H9 (cell line): ENCODE data around the gene SMARCD3. TPM values are rescaled to one million over a fixed set of nuclear protein-coding genes. Genes with fewer than 3 reads are reported as not detected.

Experiments used
- DNase-seq: peaks from one replicate; pipeline ENCODE4 v3.0.0-alpha.2; 2017
- H2AFZ ChIP-seq: one replicate; pipeline ENCODE4 v1.6.1; 2013; ENCODE audit warnings: mild to moderate bottlenecking, low read length, control low read depth, moderate library complexity
- H2AK5ac ChIP-seq: 2 replicates; pipeline ENCODE4 v1.6.1; 2013; ENCODE audit warnings: low read length, control low read depth, mixed read lengths; ENCODE audit not compliant: insufficient read length
- H2BK120ac ChIP-seq: one replicate; pipeline ENCODE4 v1.6.1; 2013; ENCODE audit warnings: low read depth, mild to moderate bottlenecking, low read length, control low read depth, inconsistent platforms; ENCODE audit not compliant: poor library complexity, severe bottlenecking
- H2BK12ac ChIP-seq: 2 replicates; pipeline ENCODE4 v1.6.1; 2013; ENCODE audit warnings: low read length, control low read depth, mixed read lengths, low read depth; ENCODE audit not compliant: insufficient read length
- H2BK15ac ChIP-seq: 2 replicates; pipeline ENCODE4 v1.6.1; 2013; ENCODE audit warnings: low read depth, low read length, control low read depth
- H2BK20ac ChIP-seq: one replicate; pipeline ENCODE4 v1.6.1; 2013; ENCODE audit warnings: low read depth, mild to moderate bottlenecking, low read length, control low read depth, inconsistent platforms; ENCODE audit not compliant: poor library complexity, severe bottlenecking
- H2BK5ac ChIP-seq: 2 replicates; pipeline ENCODE4 v1.6.1; 2013; ENCODE audit warnings: low read length, control low read depth, mixed read lengths; ENCODE audit not compliant: insufficient read length
- H3K14ac ChIP-seq: 2 replicates; pipeline ENCODE4 v1.6.1; 2013; ENCODE audit warnings: low read length, control low read depth; ENCODE audit not compliant: insufficient read depth
- H3K18ac ChIP-seq: 2 replicates; pipeline ENCODE4 v1.6.1; 2013; ENCODE audit warnings: low read depth, mild to moderate bottlenecking, mixed read lengths, low read length, control low read depth; ENCODE audit not compliant: insufficient read length
- H3K23ac ChIP-seq: 2 replicates; pipeline ENCODE4 v1.6.1; 2013; ENCODE audit warnings: low read length, control low read depth, mixed read lengths, low read depth; ENCODE audit not compliant: insufficient read length
- H3K23me2 ChIP-seq: 2 replicates; pipeline ENCODE4 v1.6.1; 2013; ENCODE audit warnings: low read depth, mild to moderate bottlenecking, mixed read lengths, low read length, control low read depth; ENCODE audit not compliant: insufficient read length, poor library complexity, severe bottlenecking
- H3K27ac ChIP-seq: 2 replicates; pipeline ENCODE4 v1.5.1; 2013; ENCODE audit warnings: low read length, control low read depth, mixed read lengths, low read depth; ENCODE audit not compliant: insufficient read length
- H3K27me3 ChIP-seq: 2 replicates; pipeline ENCODE4 v1.6.1; 2013; ENCODE audit warnings: low read length, control low read depth, inconsistent platforms; ENCODE audit not compliant: insufficient read depth
- H3K4ac ChIP-seq: 2 replicates; pipeline ENCODE4 v1.6.1; 2013; ENCODE audit warnings: low read depth, mild to moderate bottlenecking, control low read depth, inconsistent platforms, low read length, moderate library complexity
- H3K4me1 ChIP-seq: 2 replicates; pipeline ENCODE4 v1.6.1; 2013; ENCODE audit warnings: low read length, control low read depth, inconsistent platforms; ENCODE audit not compliant: insufficient read depth
- H3K4me2 ChIP-seq: 2 replicates; pipeline ENCODE4 v1.6.1; 2013; ENCODE audit warnings: low read length, control low read depth, mixed read lengths; ENCODE audit not compliant: insufficient read length, insufficient read depth
- H3K56ac ChIP-seq: 2 replicates; pipeline ENCODE4 v1.6.1; 2013; ENCODE audit warnings: low read depth, mild to moderate bottlenecking, mixed read lengths, low read length, control low read depth; ENCODE audit not compliant: insufficient read length
- H3K79me1 ChIP-seq: 2 replicates; pipeline ENCODE4 v1.6.1; 2013; ENCODE audit warnings: low read depth, mild to moderate bottlenecking, moderate library complexity, low read length, control low read depth, inconsistent platforms; ENCODE audit not compliant: insufficient read depth, poor library complexity, severe bottlenecking
- H3K79me2 ChIP-seq: 2 replicates; pipeline ENCODE4 v1.6.1; 2013; ENCODE audit warnings: low read length, control low read depth, inconsistent platforms; ENCODE audit not compliant: insufficient read depth
- H3K9ac ChIP-seq: 2 replicates; pipeline ENCODE4 v1.6.1; 2013; ENCODE audit warnings: low read length, control low read depth, mixed read lengths; ENCODE audit not compliant: insufficient read length; ENCODE audit errors: extremely low read depth
- H3K9me3 ChIP-seq: one replicate; pipeline ENCODE4 v1.6.1; 2013; ENCODE audit warnings: low read depth, low read length, inconsistent platforms; ENCODE audit not compliant: control insufficient read depth
- H3T11ph ChIP-seq: one replicate; pipeline ENCODE4 v1.6.1; 2013; ENCODE audit warnings: mild to moderate bottlenecking, low read length, control low read depth, inconsistent platforms
- H4K20me1 ChIP-seq: one replicate; pipeline ENCODE4 v1.6.1; 2013; ENCODE audit not compliant: control insufficient read depth, insufficient read length, insufficient read depth
- H4K5ac ChIP-seq: 2 replicates; pipeline ENCODE4 v1.6.1; 2013; ENCODE audit warnings: low read depth, mild to moderate bottlenecking, mixed read lengths, low read length, control low read depth; ENCODE audit not compliant: insufficient read length
- H4K8ac ChIP-seq: replicated peaks from 2 replicates; pipeline ENCODE4 v1.6.1; 2013; ENCODE audit warnings: low read length, control low read depth, mixed read lengths, low read depth; ENCODE audit not compliant: insufficient read length
- H4K91ac ChIP-seq: 2 replicates; pipeline ENCODE4 v1.6.1; 2013; ENCODE audit warnings: low read depth, mild to moderate bottlenecking, moderate library complexity, mixed read lengths, low read length, control low read depth; ENCODE audit not compliant: insufficient read length
- H3K27ac Mint-ChIP-seq, 3 experiments: 2 replicates in 2 of 3; 3 replicates in 1 of 3; pipeline ENCODE4 v1.8.0; 2020 to 2021; ENCODE audit warnings: mixed read lengths in 3 of 3, mild to moderate bottlenecking in 1 of 3, moderate library complexity in 1 of 3
- H3K27me3 Mint-ChIP-seq: 2 replicates; pipeline ENCODE4 v1.8.0; 2021; ENCODE audit warnings: low read depth, mild to moderate bottlenecking, moderate library complexity, mixed read lengths
- H3K36me3 Mint-ChIP-seq, 3 experiments: 2 replicates in 2 of 3; 3 replicates in 1 of 3; pipeline ENCODE4 v1.8.0; 2020 to 2021; ENCODE audit warnings: low read depth in 3 of 3, mixed read lengths in 3 of 3; ENCODE audit not compliant: insufficient read depth in 1 of 3
- H3K4me1 Mint-ChIP-seq, 2 experiments: 2 replicates each; pipeline ENCODE4 v1.8.0; 2020; ENCODE audit warnings: mixed read lengths in 2 of 2
- H3K4me3 Mint-ChIP-seq, 2 experiments: 2 replicates in 1 of 2; 3 replicates in 1 of 2; pipeline ENCODE4 v1.8.0; 2020 to 2021; ENCODE audit warnings: mild to moderate bottlenecking in 2 of 2, mixed read lengths in 2 of 2, moderate library complexity in 1 of 2
- H3K9me3 Mint-ChIP-seq, 2 experiments: 2 replicates in 1 of 2; 3 replicates in 1 of 2; pipeline ENCODE4 v1.8.0; 2020; ENCODE audit warnings: mild to moderate bottlenecking in 2 of 2, mixed read lengths in 2 of 2, moderate library complexity in 1 of 2
- WGBS: extraction: QIAGEN DNeasy Blood & Tissue Kit; methylation state at CpG from one replicate; pipeline ENCODE4 v1.1.7; 2013; ENCODE audit warnings: missing lambda C conversion rate, low lambda C conversion rate, mixed read lengths; ENCODE audit not compliant: insufficient read length; ENCODE audit errors: extremely low coverage; 5-methylcytosine and 5-hydroxymethylcytosine counted together
- total RNA-seq: library from RNA; stranded (reverse); gene quantifications from 2 replicates; pipeline ENCODE4 v1.2.1, GENCODE V29; 2021
- TF ChIP-seq, protein P1 (sequence below): fragments of 200-600 bp; sonication (generic); conservative IDR thresholded peaks from 3 replicates; pipeline ENCODE4 v1.8.0; 2021; ENCODE audit warnings: antibody characterized with exemption, mild to moderate bottlenecking

SMARCD3 gene
- total RNA-seq, 1 experiment from 2014 or later: 5.0 TPM

- H3K9me3 Mint-ChIP-seq: no peaks in the 10 kb centered on the region
- H2BK20ac ChIP-seq: no peak overlapping the region
- no peak overlapping the region for H3K56ac ChIP-seq
- H3K27ac ChIP-seq: no peak overlapping the region
- peak overlapping the region in 1 of 3 experiments; percentile 42; a peak in 1 of 7 replicates for H3K27ac Mint-ChIP-seq
- peaks cover 20% of the 10 kb centered on the region for H3K27me3 Mint-ChIP-seq
- H3K27me3 ChIP-seq: no peaks in the 10 kb centered on the region
- no peak overlapping the region for H3K18ac ChIP-seq
- no peaks in the 10 kb centered on the region for H3K79me1 ChIP-seq
- no peak overlapping the region for H3K9ac ChIP-seq
- no peak for DNase-seq
- WGBS: no CpG with 5 or more reads among the region's 4 CpGs
- H3K14ac ChIP-seq: no peak overlapping the region
- no peak overlapping the region for H4K5ac ChIP-seq
- H4K8ac ChIP-seq: no peak overlapping the region
- H3K4me3 Mint-ChIP-seq: no peak overlapping the region
- no peak overlapping the region for H2BK5ac ChIP-seq
- H2AK5ac ChIP-seq: no peak overlapping the region
- H3K4me2 ChIP-seq: no peak overlapping the region
- H2BK12ac ChIP-seq: no peak overlapping the region
- H2BK120ac ChIP-seq: no peak overlapping the region
- no peak overlapping the region for H2AFZ ChIP-seq
- no peaks in the 10 kb centered on the region for H4K20me1 ChIP-seq
- H3K23me2 ChIP-seq: no peaks in the 10 kb centered on the region
- H3K9me3 ChIP-seq: no peaks in the 10 kb centered on the region
- H3K36me3 Mint-ChIP-seq: peaks cover 2 to 20% (median 12%) of the 10 kb centered on the region in 3 experiments; a peak in 6 of 7 replicates
- H3K4me1 ChIP-seq: no peaks in the 10 kb centered on the region
- TF ChIP-seq, protein P1, sequence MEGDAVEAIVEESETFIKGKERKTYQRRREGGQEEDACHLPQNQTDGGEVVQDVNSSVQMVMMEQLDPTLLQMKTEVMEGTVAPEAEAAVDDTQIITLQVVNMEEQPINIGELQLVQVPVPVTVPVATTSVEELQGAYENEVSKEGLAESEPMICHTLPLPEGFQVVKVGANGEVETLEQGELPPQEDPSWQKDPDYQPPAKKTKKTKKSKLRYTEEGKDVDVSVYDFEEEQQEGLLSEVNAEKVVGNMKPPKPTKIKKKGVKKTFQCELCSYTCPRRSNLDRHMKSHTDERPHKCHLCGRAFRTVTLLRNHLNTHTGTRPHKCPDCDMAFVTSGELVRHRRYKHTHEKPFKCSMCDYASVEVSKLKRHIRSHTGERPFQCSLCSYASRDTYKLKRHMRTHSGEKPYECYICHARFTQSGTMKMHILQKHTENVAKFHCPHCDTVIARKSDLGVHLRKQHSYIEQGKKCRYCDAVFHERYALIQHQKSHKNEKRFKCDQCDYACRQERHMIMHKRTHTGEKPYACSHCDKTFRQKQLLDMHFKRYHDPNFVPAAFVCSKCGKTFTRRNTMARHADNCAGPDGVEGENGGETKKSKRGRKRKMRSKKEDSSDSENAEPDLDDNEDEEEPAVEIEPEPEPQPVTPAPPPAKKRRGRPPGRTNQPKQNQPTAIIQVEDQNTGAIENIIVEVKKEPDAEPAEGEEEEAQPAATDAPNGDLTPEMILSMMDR: no peak
- H3K79me2 ChIP-seq: no peaks in the 10 kb centered on the region
- H3K4ac ChIP-seq: no peak overlapping the region
- no peak overlapping the region for H2BK15ac ChIP-seq
- no peak overlapping the region for H3T11ph ChIP-seq
- peaks cover 21 to 24% of the 10 kb centered on the region in 2 experiments for H3K4me1 Mint-ChIP-seq
- no peak overlapping the region for H3K23ac ChIP-seq
- no peak overlapping the region for H4K91ac ChIP-seq
These were observed 8.0 kb downstream of the SMARCD3 start for GRCh38 chr7:151240536-151240935.
